Parathyroid adenoma (tissue), 2 donors: ENCODE data around the gene FAM53C.

Experiments used
- H2AFZ ChIP-seq: fragments of 300-600 bp; sonication (generic); one replicate; pipeline ENCODE4 v1.7.0; 2017; ENCODE audit warnings: antibody characterized with exemption, mild to moderate bottlenecking
- H3K27ac ChIP-seq: fragments of 300-600 bp; sonication (generic); one replicate; pipeline ENCODE4 v1.7.0; 2017
- H3K27me3 ChIP-seq: fragments of 300-600 bp; sonication (generic); one replicate; pipeline ENCODE4 v1.7.0; 2017; ENCODE audit warnings: low read length; ENCODE audit not compliant: control insufficient read depth, insufficient read depth
- H3K36me3 ChIP-seq: fragments of 300-600 bp; sonication (generic); one replicate; pipeline ENCODE4 v1.7.0; 2017; ENCODE audit warnings: low read length; ENCODE audit not compliant: control insufficient read depth, insufficient read depth
- H3K4me1 ChIP-seq: fragments of 300-600 bp; sonication (generic); one replicate; pipeline ENCODE4 v1.7.0; 2017; ENCODE audit warnings: control low read depth
- H3K4me2 ChIP-seq: fragments of 300-600 bp; sonication (generic); one replicate; pipeline ENCODE4 v1.7.0; 2017; ENCODE audit warnings: low read length
- H3K4me3 ChIP-seq: fragments of 300-600 bp; sonication (generic); one replicate; pipeline ENCODE4 v1.7.0; 2017; ENCODE audit warnings: low read depth, low read length
- H3K79me2 ChIP-seq: fragments of 300-600 bp; sonication (generic); one replicate; pipeline ENCODE4 v1.7.0; 2017; ENCODE audit warnings: control low read depth
- H3K9ac ChIP-seq: fragments of 300-600 bp; sonication (generic); one replicate; pipeline ENCODE4 v1.7.0; 2017; ENCODE audit warnings: mild to moderate bottlenecking
- H3K9me3 ChIP-seq: fragments of 300-600 bp; sonication (generic); one replicate; pipeline ENCODE4 v1.7.0; 2017; ENCODE audit warnings: low read length; ENCODE audit not compliant: control insufficient read depth
- TF ChIP-seq, protein P1 (sequence below): fragments of 300-600 bp; sonication (generic); IDR thresholded peaks from one replicate; pipeline ENCODE4 v1.7.0; 2017; ENCODE audit warnings: antibody characterized with exemption, mild to moderate bottlenecking
- donor health status: primary hyperparathyroidism.

Gene FAM53C

DNA sequence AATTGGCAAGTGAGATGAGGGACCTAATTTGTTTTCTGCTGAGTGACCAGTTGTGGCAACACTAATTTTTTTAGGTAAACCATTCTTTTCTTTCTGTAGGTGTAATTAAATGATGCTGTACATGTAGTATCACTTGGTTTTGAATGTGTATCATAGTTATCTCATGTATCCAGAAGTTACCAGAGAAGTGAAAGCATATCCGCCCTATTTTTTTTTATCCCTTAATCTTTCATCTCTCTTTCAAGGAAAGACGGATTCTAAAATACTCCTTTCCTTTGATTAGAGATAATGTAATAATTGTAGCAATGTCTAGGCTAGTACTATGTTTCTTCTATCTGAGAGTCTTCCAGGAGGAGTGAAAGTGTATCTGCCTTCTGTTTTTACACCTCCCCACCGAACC, 21.6 kb downstream of the FAM53C start:
- no peak overlapping the region for H3K27ac ChIP-seq
- TF ChIP-seq, protein P1, sequence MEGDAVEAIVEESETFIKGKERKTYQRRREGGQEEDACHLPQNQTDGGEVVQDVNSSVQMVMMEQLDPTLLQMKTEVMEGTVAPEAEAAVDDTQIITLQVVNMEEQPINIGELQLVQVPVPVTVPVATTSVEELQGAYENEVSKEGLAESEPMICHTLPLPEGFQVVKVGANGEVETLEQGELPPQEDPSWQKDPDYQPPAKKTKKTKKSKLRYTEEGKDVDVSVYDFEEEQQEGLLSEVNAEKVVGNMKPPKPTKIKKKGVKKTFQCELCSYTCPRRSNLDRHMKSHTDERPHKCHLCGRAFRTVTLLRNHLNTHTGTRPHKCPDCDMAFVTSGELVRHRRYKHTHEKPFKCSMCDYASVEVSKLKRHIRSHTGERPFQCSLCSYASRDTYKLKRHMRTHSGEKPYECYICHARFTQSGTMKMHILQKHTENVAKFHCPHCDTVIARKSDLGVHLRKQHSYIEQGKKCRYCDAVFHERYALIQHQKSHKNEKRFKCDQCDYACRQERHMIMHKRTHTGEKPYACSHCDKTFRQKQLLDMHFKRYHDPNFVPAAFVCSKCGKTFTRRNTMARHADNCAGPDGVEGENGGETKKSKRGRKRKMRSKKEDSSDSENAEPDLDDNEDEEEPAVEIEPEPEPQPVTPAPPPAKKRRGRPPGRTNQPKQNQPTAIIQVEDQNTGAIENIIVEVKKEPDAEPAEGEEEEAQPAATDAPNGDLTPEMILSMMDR, result no peak

GRCh38 chr5:138360941-138361452, 22.9 kb downstream of the FAM53C start:
- Histone ChIP-seq H3K4me1 (no peaks in the 10 kb centered on the region), H3K9ac (no peak overlapping the region), H3K4me3 (no peak overlapping the region), H3K27me3 (no peaks in the 10 kb centered on the region), H3K9me3 (no peaks in the 10 kb centered on the region), H3K79me2 (peaks cover 55% of the 10 kb centered on the region), H3K36me3 (no peaks in the 10 kb centered on the region), H2AFZ (no peak overlapping the region), H3K4me2 (no peak overlapping the region), H3K27ac (no peak overlapping the region)
- TF ChIP-seq, protein P1, result no peak

More for the DNA sequence above, 21.6 kb downstream of the FAM53C start:
- H3K4me1 ChIP-seq, result peaks cover 13% of the 10 kb centered on the region
- no peaks in the 10 kb centered on the region for H3K9me3 ChIP-seq
- no peaks in the 10 kb centered on the region for H3K36me3 ChIP-seq
- H3K4me3 ChIP-seq, result no peak overlapping the region
- peaks cover 57% of the 10 kb centered on the region for H3K79me2 ChIP-seq
- no peak overlapping the region for H3K9ac ChIP-seq
- H2AFZ ChIP-seq, result no peak overlapping the region
- H3K27me3 ChIP-seq, result no peaks in the 10 kb centered on the region
- peak overlapping the region; percentile 4 for H3K4me2 ChIP-seq

DNA sequence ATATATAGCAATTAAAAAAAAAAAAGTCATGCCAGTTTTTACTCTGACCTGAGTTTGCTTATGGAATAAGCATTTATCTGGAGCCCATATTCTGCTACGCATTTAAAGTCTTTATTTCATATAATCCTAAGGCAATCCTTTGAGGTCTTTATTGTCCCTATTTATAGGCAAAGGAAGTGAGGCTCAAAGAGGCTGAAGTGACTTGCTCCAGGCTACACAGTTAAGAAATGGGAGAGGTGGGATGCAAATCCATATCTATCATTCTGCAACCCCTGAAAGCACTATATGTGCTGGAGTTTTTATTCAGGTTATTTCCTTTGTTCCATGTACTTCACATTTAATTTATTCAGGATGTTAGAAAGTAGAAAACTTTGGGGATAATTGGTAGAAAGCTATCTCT, 26.5 kb downstream of the FAM53C start:
- Histone ChIP-seq H3K9ac (no peak overlapping the region), H3K36me3 (no peaks in the 10 kb centered on the region), H3K4me3 (no peak overlapping the region), H3K4me2 (no peak overlapping the region), H3K79me2 (peaks cover 62% of the 10 kb centered on the region), H3K4me1 (peaks cover 13% of the 10 kb centered on the region), H3K9me3 (no peaks in the 10 kb centered on the region), H3K27ac (no peak overlapping the region), H3K27me3 (no peaks in the 10 kb centered on the region), H2AFZ (no peak overlapping the region)
- TF ChIP-seq, protein P1, result no peak

DNA sequence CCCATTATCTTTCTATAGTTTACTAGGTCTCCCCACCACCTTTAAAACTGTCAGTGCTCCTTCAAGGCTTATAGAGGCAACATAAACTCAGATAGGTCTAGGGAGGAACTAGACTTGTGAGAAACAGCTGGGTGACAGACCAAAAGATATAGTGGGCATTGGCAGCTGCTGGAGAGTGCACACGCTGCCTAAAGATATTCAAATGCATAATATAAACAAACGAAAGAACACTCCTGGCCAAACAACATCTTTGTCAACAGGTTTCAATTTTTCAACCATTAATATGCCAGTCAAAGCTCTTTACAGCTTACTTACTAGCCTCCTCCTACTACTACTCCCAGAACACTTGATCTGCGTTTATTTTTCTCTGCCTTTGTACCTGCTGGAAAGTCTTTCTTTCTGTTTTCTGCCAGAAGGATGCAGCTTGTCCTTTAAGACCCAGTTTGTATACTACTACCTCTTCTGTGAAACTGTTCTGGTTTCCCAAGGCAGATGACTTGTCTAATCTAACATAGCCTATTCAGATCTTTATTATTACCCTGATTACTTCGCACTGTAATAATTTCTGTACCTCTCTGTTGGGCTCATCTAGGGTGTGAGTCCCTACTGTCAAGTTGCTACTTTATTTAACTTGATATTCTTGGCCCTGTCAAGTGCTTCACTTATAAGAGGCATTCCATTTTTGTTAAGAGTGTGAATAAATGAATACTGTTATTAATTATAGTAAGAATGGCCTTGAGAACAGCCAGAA, 28.7 kb downstream of the FAM53C start:
- Histone ChIP-seq H2AFZ (no peak overlapping the region), H3K9me3 (no peaks in the 10 kb centered on the region), H3K36me3 (no peaks in the 10 kb centered on the region), H3K4me2 (no peak overlapping the region), H3K79me2 (peaks cover 64% of the 10 kb centered on the region), H3K27ac (no peak overlapping the region), H3K4me1 (peaks cover 13% of the 10 kb centered on the region), H3K4me3 (no peak overlapping the region), H3K27me3 (no peaks in the 10 kb centered on the region), H3K9ac (no peak overlapping the region)
- TF ChIP-seq, protein P1, result no peak

- Histone ChIP-seq H3K27me3 (no peaks in the 10 kb centered on the region), H3K27ac (no peak overlapping the region), H3K9me3 (no peaks in the 10 kb centered on the region), H3K36me3 (no peaks in the 10 kb centered on the region), H3K4me1 (peaks cover 16% of the 10 kb centered on the region), H3K9ac (no peak overlapping the region), H3K4me2 (no peak overlapping the region), H2AFZ (no peak overlapping the region), H3K79me2 (peaks cover 64% of the 10 kb centered on the region), H3K4me3 (no peak overlapping the region)
- TF ChIP-seq, protein P1, result no peak
Observed at GRCh38 chr5:138369261-138369660, 31.2 kb downstream of the FAM53C start.
